SKM-1 treated with dmso at 0.1 percent for 144 hours (cell line): ENCODE results near the gene FBXO10.

ENCODE experiments used
- DNase-seq: peaks from one replicate; lab custom pipeline; 2025; ENCODE audit not compliant: unreplicated experiment; lab: John Stamatoyannopoulos, UW

FBXO10 gene

DNA sequence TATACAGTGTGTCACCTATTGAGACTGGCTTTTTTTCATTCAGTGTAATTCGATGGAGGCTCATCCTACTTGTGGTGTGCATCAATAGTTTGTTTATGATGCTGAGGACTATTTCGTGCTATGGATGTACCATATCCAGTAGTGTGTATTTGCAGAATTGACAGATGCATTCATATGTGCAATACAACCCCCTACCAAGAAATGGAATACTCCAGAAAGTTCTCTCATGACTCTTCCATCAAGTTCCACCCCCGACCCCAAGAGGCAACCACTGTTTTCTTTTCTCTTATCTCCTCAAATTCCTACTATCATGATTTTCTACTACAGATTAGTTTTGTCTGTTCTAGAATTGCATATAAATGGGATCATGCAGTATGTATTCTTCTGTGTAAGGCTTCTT, 21.9 kb downstream of the FBXO10 start:
- DNase-seq = no peak

DNA sequence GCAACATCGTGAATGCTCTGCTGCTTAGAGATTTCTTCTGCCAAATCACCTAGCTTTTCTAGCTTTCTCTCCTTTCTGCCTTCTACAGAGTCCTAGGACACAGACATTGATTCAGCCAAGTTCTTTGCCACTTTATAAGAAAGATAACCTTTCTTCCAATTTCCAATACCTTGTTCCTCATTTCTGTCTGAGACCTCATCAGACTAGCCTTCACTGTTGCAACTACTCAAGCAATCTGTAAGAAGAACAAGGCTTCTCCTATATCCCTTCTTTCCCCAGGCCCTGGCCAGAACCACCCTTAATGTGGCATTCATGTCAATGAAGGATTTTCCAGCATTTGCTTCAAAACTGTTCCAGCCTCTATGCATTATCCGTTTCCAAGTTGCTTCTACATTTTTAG, 24.3 kb downstream of the FBXO10 start:
- DNase-seq = peak; percentile 18

DNA sequence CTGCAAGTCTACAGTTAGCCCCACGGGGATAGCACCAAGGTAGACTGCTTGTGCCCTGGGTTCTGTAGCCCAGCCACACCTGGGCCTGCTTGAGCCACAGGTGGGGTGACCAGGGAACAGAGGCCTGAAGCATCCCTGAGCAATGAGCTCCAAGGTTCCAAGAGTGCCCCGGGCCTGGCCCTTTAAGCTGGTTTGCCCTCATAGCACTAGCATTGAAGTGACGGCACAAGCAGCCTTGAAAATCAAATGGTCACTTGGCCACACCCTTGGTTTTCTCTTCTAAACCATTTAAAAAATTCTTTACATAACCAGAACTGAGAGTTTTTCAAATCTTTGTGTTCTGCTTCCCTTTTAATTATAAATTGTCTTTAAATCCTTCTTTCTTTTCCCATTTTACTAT, 24.7 kb downstream of the FBXO10 start:
- no peak for DNase-seq

DNA sequence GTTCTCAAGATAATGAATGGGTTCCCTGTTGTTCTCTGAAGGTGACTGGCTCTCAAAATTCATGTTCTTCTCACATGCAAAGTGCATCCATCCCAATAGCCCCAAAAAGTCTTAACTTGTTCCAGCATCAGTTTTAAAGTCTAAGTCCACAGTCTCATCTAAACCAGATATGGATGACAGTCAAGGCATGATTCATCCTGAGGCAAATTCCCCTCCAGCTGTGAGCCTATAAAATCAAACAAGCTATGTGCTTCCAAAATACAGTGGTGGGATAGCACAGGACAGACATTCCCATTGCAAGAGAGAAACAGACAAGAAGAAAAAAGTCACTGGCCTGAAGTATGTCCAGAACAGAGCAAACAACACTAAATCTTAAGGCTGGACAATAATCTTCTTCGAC, 25.4 kb downstream of the FBXO10 start:
- DNase-seq = no peak

DNA sequence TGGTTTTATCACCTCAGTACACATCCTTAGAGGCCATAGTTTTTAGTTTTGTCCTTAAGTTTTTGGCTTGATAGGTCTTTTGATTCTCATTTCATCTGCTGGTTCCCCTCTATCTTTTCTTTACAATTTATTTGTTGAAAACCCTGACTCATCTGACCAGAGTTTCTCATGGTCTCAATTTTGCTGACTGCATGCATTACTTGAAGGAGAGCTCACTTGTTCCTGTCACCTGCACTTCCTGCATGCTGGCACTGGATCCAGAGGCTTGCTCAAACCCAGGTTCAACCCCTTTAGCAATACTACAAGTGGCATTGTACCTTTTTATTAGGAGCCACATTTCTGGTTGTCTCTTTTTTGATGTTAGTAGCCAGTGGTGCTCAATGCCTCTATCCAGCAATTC, 26.7 kb downstream of the FBXO10 start:
- DNase-seq = no peak

DNA sequence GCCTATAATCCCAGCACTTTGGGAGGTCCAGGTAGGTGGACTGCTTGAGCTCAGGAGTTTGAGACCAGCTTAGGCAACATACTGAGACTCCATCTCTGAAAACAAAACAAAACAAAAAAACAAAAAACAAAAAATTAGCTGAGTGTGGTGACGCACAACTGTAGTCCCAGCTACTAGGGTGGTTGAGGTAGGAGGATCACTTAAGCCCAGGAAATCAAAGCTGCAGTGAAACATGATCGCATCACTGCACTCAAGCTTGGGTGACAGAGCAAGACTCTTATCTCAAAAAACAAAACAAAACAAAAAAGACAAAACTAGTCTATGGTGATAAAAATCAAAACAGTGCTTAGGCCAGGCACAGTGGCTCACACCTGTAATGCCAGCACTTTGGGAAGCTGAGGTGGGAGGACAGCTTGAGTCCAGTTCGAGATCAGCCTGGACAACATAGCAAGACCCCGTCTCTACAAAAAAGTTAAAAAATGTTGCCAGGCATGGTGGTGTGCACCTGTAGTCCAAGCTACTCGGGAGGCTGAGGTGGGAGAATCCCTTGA, 28.8 kb downstream of the FBXO10 start:
- DNase-seq = no peak

DNA sequence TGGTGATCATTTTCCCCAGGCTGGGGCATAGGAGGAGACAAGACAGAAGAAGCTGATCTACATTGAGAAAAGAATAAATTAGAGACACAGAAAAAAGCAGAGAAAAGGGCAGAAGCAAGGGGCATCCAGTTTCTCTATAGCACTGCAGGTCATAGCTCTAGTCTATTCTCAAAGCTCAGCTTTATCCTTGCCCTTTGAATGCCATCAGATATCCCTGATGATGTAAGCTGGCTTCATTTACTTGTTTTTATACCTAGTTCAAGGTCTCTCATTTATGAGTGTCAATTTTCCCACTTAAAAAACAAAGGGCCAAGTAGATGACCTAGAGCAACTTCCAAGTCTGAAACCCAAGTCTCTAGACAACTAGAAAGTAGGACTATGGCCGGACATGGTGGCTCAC, 32.7 kb downstream of the FBXO10 start:
- no peak for DNase-seq

DNA sequence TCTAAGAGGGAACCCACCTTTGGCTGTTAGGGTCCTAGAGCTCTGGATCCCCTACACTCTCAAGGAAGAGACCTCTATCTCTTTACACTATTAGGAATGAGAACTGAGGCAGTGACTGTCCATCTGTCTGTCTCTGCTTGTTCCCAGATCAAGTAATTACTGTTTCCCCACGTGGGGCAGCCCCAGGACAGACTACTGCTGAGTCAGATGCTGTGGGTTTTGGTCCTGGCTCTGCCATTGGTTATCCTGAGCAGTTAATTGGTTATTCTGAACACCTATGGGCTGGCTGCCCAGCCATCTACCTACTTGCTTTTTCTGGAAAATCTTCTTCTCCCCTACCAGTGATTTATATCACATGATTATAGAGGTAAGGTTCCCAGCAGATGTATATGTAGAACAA, 33.3 kb downstream of the FBXO10 start:
- DNase-seq = no peak

DNA sequence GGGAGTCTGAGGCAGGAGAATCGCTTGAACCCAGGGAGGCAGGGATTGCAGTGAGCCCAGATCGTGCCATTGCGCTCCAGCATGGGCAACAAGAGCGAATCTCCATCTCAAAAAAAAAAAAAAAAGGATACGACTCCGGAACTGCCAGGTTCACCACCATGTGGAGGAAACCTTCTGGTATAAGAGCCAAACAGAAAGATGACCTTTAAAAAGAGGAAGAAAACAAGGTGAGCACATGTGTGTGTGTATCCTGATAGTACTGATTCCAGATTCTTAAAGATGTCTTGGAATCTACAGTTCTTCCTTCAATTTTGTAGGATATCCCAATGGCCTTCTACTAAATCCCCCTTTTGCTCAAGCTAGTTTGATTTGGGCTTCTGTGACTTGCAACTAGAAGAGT, 33.7 kb downstream of the FBXO10 start:
- DNase-seq = no peak

DNA sequence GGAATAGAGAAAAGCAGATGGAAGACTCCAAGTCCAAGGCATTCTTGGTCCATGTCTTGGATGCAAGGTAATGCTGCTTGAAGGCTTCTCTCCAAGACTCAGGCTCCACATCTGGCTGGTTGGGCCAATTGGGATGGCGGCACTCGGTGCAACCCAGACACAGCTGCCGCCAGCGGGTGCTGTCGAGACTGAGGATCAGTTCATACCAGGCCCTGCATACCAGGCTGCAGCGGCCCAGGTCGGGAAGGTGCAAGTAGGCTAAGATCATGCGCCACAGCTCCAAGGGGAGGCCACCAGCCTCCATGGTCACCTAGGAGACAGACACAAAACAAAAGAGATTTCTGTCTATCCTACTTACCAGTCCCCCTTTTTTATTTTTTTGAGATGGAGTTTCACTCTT, 34.7 kb downstream of the FBXO10 start:
- no peak for DNase-seq

DNA sequence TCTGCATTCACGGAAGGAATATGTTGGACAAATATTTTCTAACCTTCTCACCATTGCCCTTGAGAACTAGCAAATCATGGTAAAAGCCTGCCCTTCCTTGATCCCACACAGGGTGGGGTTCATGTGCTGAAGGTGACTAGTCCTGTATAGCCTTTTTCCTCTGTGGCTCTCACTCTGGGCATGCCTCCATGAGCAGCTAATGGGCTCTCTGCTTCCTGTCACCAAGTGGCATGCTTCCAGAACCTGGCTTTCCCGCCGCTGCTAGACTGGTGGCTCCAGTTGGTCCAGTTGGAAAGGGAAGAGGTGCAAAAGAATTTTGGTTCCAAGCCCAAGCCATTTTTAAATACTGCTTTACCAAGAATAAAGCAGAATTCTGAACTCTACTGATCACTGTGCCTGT, 35.5 kb downstream of the FBXO10 start:
- DNase-seq = no peak

DNA sequence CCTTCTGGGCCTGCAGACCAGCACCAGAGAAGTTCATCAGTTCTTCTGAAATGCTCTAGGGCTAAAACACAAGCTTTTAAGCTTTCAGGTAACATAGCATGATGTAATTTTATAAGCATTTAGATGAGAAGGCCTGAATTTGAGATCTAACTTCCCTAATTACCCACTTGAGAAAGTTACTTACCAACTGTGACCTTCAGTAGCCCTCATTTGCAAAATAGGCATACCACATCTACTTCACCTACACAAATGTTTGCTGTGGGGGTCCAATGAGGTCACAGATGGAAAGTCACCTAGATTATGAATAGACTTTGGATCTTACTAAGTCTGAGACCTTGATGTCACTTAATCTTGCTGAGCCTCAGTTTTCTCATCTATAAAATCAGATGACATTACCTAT, 36.5 kb downstream of the FBXO10 start:
- DNase-seq = no peak

DNA sequence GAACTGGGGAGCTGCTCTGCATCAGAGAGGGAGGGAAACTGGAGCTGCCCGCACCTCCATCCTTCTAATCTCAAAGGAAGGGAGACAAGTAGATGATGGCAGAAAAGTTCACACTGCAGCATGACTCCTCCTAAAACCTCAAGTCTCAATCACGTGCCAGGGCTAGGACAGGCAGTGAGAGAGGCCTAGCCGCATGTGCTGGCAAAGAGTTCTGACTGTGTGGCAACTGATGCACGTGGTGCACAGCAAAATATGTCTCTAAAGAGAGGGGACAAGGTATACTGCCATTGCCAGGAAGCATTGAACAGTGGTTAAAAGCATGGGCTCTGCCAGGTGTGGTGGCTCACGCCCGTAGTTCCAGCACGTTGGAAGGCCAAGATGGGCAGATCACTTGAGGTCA, 38.1 kb downstream of the FBXO10 start:
- no peak for DNase-seq

DNA sequence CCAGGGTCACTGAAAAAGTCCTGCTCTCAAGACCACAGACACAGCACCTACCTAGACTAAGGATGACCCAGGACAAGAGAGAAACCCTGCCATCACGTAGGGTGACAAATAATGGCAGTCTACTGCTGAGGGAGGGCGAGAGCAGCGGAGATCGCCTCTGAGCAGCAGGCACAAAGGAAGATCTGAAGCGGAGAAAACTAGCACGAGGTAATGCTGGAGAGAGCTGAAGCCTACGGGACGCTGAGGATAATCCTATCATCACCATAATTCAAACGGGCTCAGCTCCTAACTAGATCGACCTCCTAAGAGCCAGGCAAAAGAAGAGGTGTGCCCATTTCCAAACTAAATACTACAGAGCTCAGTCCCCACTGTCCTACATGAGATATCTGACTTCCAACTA, 41.3 kb downstream of the FBXO10 start:
- DNase-seq = no peak

DNA sequence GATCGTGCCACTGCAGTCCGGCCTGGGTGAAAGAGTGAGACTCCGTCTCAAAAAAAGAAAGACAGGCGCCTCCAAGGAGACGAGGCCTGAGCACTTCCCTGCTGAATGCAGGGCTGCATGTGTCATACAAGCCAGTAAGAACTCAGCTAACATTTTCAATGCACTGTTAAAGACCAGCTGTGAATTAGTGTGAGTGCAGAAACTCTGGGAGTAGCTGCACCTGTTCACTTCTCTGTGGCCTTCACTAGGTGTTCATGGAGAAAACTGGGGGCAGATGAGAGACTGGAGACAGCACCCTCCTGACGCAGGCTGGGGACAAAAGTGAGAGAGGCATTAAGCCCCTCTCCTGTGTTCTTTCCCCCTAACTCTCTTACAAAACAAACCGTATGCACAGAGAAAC, 41.8 kb downstream of the FBXO10 start:
- DNase-seq = no peak

DNA sequence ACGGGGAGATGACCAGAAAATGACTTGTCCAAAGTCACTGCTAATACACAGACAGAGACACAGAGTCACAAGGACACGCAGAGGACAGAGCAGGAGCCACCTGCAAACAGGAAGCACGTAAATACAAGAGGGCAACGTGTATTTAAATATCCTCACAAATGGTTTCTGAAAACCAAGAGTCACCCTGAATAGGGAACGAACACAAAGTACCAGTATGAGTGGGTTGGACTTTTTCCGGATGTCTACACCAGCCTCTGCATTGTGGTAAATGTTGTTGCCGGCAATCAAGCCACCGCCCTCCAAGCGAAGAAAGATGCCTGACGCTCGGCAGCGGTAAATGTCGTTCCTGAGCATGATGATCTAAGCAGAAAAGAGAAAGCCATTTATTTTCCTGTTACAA, 44.5 kb downstream of the FBXO10 start:
- no peak for DNase-seq

DNA sequence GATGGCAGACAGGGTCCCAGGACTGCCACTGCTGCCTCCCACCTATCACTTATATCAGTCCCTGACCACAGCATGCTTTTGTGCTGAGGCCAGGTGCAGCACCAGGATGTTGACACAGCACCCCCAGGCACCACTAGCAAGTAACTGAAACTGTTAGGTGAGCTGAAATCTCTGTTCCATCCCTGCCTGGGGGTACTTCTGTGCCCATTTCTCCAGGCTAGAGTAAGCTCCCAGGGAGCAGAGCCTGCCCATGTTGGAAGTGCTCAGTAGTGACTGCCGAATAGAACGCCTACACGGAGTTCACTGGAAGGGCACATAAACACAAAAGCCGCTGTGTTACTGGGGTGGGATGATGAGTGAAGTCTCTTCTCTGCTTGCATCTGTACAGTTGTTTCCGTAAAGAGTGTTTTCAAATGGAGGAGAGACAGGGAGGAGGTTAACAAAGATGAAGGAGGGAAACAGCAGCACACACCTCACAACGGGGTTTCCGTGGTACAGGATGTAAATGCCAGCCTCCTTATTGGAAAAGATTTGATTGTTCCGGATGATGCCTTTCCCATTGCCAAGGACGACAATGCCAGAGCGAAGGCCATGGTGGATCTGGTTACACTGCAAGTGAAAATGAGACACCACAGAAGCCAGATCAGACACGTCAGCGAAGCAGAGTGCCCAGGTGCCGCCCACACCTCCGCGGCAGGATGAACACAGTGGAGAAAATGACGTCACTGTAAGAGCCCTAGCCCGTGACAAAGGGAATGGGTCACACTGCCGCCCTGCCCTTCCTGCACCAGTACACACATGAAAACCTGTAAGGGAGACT, 47.3 kb downstream of the FBXO10 start:
- no peak for DNase-seq

DNA sequence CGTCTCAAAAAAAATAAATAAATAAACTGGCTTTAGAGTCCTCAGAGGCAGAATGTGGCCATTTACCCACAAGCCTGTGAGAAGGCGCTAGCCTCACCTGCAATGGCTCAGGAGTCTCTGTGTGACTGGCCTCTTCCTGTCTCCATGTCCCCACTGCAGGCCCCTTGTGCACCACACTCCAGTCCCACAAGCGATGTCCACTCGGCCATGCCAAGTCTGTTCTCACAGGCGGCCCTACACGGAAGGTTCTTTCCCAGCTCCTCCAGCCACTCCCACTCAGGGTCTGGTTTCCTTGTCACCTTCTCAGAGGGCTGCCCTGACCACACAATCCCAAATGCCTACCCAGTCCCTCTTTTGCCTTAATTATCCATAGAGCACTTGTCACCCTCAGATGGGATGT, 52.3 kb downstream of the FBXO10 start:
- no peak for DNase-seq

DNA sequence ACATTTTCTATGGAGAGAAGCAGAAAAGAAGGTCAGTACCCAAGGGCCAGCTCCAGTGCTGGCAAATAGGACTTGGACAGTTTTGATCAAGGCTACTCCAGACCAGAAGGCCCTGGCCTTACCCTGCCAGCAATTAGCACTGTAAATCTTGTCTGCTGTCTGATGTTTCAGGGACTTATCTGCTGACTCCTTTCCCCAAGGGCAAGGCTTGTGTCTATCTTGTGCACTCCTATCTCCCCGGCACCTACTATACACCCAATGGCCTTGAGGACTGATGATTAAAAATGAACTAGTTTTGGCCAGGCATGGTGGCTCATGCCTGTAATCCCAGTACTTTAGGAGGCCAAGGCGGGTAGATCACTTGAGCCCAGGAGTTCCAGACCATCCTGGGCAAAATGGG, 53.2 kb downstream of the FBXO10 start:
- no peak for DNase-seq

DNA sequence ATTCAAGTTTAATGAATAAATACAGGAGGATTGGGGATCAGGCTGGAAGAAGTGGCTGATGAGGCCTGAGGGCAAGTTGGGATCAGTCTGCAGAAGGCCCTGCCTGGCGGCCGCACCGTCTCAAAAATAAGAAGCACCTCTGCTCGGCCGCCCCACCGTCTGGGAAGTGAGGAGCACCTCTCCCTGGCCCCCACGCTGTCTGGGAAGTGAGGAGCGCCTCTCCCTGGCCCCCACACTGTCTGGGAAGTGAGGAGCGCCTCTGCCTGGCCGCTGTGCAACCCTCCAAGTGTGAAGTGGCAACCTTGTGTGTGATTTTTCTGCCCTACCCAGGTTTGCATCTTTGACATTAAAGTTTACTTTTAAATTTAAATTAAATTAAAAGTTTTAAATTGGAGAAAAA, 55.1 kb downstream of the FBXO10 start:
- DNase-seq = no peak

DNA sequence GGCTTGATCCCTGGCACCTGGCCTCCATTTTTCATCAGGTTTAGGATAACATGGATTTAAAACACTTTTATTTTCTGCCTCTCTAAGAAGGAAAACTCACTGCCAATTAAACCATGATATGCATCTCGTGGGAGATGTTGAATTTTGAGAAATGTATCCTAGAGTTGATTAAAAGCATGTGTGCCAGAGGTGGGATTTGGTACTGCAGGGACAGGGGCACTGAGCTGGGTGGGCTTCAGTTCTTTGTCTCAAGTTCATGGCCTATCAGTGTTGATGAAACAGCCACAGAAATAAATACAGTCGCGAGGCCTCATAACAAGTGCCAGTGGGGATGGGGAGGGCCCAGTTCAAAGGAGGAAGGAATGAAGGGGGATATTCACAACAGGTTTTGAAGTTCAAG, 55.5 kb downstream of the FBXO10 start:
- no peak for DNase-seq

DNA sequence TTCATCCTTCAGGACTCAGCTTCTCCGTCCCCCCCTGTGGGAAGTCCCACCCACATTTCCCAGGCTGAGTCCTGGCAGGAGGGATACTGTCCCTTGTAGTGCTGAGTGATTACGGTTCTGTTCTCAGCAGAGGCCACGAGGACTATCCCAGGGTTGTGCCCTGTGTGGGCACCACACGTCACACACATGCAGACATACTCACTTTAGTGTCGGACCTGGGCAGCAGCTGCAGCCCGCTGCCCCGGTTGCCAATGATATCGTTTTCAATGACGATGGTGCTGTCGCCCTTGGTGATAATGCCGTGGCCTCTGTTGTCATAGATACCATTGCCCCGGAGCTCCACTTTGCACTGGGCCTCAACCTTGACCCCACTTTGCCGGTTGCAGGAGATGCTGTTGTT, 58.3 kb downstream of the FBXO10 start:
- DNase-seq = no peak

DNA sequence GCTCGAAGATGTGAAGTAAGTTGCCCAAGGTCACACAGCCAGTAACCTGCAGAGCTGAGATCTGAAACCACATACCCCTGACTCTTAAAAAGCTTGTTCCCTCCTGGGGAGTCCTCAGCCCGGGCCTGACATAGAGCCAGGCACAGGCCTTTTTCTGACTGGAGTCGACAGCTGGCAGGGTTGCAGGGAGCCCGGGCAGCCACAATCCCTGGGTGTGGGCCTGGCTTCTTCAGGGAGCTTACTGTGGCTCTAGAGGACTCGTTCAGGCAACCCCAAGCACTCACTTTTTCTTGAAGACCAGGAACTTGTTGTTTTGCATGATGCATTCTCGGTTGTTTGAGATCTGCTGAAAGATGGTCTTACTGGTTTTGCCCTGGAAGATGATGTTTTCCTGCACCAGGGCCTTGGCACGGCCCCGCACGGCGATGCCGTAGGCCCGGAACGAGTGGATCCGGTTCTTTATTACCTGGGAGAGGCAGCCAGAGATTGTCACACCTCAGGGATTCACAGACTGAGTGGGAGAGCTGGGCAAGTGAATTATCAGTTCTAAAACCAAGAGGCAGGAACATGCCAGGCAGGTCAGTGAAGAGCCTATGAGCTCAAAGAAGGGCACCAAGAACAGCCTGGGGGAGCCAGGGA, 60.4 kb downstream of the FBXO10 start:
- no peak for DNase-seq
